Stomach smooth muscle (tissue), 2 donors: ENCODE measurements around the gene CHRNA5.

Source experiments
- H3K27ac ChIP-seq: one replicate; pipeline ENCODE4 v1.7.0; 2013; ENCODE audit warnings: mild to moderate bottlenecking, low read length, inconsistent platforms
- H3K27me3 ChIP-seq, 2 donors: one replicate each; pipeline ENCODE4 v1.7.0; 2013; ENCODE audit warnings: low read length in 2 of 2; ENCODE audit not compliant: insufficient read depth in 2 of 2, control insufficient read depth in 1 of 2
- H3K36me3 ChIP-seq, 2 donors: one replicate each; pipeline ENCODE4 v1.7.0; 2013; ENCODE audit warnings: low read length in 2 of 2; ENCODE audit not compliant: control insufficient read depth in 2 of 2, insufficient read depth in 2 of 2
- H3K4me1 ChIP-seq: one replicate; pipeline ENCODE4 v1.7.0; 2013; ENCODE audit warnings: low read length; ENCODE audit not compliant: control insufficient read depth, insufficient read depth
- H3K4me3 ChIP-seq, 2 donors: one replicate each; pipeline ENCODE4 v1.7.0; 2013; ENCODE audit warnings: low read length in 2 of 2
- H3K9ac ChIP-seq, 2 donors: one replicate each; pipeline ENCODE4 v1.7.0; 2013; ENCODE audit warnings: low read length in 2 of 2, mild to moderate bottlenecking in 1 of 2
- H3K9me3 ChIP-seq, 2 donors: one replicate each; pipeline ENCODE4 v1.7.0; 2013; ENCODE audit warnings: low read length in 2 of 2; ENCODE audit not compliant: control insufficient read depth in 2 of 2
- donor health status: healthy.
- donor health status: Pancreatic carcinoma.

Gene CHRNA5

GRCh38 chr15:78640527-78641101 lies 75.3 kb downstream of the CHRNA5 start:
- Histone ChIP-seq H3K4me3 (peak overlapping the region; percentile 60 to 73), H3K9me3 (no peaks in the 10 kb centered on the region), H3K36me3 (no peaks in the 10 kb centered on the region), H3K27me3 (peaks cover 0 to 4% of the 10 kb centered on the region in 2 donors), H3K9ac (peak overlapping the region in 1 of 2 donors; percentile 22), H3K27ac (no peak overlapping the region), H3K4me1 (peaks cover 17% of the 10 kb centered on the region)

- Histone ChIP-seq H3K9me3 (no peaks in the 10 kb centered on the region), H3K4me3 (peak within 1 kb of the TSS; percentile 60 to 73), H3K36me3 (no peaks in the 10 kb centered on the region), H3K27me3 (peaks cover 0 to 4% of the 10 kb centered on the region in 2 donors), H3K4me1 (peaks cover 17% of the 10 kb centered on the region), H3K27ac (no peak within 1 kb of the TSS), H3K9ac (peak within 1 kb of the TSS in 1 of 2 donors; percentile 22)
Observed at GRCh38 chr15:78641102-78641748, 75.9 kb downstream of the CHRNA5 start, which contains the start of gene CHRNB4. TSS of gene CHRNB4 (minus strand) at chr15:78641210. CDS start at chr15:78641133, 77 bp downstream.

GRCh38 chr15:78641749-78642275 lies 76.5 kb downstream of the CHRNA5 start:
- H3K36me3 ChIP-seq: no peaks in the 10 kb centered on the region
- H3K27ac ChIP-seq: no peak overlapping the region

GRCh38 chr15:78642331-78642730 lies 77.0 kb downstream of the CHRNA5 start:
- no peaks in the 10 kb centered on the region for H3K9me3 ChIP-seq
- no peak overlapping the region for H3K4me3 ChIP-seq
- H3K27me3 ChIP-seq: peaks cover 0 to 4% of the 10 kb centered on the region in 2 donors
- H3K36me3 ChIP-seq: no peaks in the 10 kb centered on the region
- H3K9ac ChIP-seq: no peak overlapping the region
- H3K4me1 ChIP-seq: peaks cover 17% of the 10 kb centered on the region
- H3K27ac ChIP-seq: no peak overlapping the region

More at GRCh38 chr15:78641749-78642275, 76.5 kb downstream of the CHRNA5 start:
- Histone ChIP-seq H3K4me1 (peaks cover 17% of the 10 kb centered on the region), H3K27me3 (peaks cover 0 to 4% of the 10 kb centered on the region in 2 donors), H3K4me3 (peak overlapping the region in 1 of 2 donors; percentile 73), H3K9ac (no peak overlapping the region), H3K9me3 (no peaks in the 10 kb centered on the region)
